OCI-M2 (cell line): ENCODE data around the gene ZNF226.
"Not testable (repeated sequence)": the region's sequence is repeated elsewhere in the genome, so short reads cannot be mapped to it uniquely, and the experiment has no call there.

ENCODE experiments used
- DNase-seq: peaks from one replicate; lab custom pipeline; 2025; ENCODE audit not compliant: unreplicated experiment; lab: John Stamatoyannopoulos, UW

The ZNF226 gene

GRCh38 chr19:44164673-44165512, at the start of gene ZNF226:
Gene ZNF226 (plus strand): TSS chr19:44165100. CDS start chr19:44170081, 4,981 bp downstream.
- DNase-seq = peak; percentile 93

DNA sequence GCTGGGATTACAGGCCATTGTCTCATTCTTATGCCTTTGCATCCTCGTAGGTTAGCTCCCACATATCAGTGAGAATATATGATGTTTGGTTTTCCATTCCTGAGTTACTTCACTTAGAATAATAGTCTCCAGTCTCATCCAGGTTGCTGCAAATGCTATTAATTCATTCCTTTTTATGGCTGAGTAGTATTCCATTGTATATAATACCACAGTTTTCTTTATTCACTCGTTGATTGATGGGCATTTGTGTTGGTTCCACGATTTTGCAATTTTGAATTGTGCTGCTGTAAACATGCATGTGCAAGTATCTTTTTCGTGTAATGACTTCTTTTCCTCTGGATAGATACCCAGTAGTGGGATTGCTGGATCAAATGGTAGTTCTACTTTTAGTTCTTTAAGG, 43.7 kb upstream of the ZNF226 start:
- not testable (repeated sequence) for DNase-seq

DNA sequence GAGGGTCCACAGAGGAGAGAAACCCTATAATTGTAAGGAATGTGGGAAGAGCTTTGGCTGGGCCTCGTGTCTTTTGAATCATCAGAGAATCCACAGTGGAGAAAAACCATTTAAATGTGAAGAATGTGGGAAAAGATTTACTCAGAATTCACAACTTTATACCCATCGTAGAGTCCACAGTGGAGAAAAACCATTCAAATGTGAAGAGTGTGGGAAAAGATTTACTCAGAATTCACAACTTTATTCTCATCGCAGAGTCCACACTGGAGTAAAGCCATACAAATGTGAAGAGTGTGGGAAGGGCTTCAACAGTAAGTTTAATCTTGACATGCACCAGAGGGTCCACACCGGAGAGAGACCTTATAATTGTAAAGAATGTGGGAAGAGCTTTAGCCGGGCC, 32.9 kb upstream of the ZNF226 start:
- DNase-seq = no peak

DNA sequence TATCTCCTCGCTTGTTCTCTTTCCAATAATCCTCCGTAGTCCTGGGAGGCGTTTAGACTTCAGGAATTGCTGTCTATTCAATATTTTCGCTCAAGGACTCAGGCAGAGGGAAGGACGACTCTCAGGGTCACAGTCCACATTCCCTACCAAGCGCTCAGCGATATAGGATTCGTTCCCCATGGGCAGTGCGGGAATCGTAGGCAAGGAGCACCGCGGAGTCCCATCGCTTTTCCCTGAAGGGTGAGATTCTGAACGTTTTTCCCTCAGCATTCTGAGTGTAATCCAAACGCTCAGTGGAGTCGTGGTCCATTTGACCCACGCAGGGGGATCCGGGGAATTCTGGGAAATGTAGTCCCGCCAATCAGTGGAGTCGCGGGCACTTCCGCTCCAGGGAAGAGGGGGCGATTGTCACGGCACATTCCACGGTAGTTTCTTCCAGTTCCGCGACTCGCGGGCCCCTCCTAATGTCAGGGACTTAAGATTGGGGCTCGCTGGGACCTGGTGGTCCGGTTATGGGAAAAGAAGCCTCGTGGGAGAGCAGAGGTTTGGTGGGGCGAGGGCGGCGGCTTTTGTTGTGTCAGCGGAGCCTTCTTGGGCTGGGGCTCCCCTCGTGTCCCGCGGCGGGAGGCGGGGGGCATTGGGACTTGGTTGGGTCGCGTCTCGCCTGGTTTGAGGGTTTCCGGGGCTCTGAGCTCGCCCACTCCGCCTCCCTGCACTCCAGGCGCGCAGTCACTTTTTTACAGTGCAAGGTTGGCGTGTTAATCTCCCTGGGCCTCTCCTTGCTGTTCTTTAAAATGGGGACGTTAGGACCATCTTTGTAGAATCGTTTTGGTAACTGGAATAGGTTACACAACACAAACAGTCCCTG, 23.5 kb upstream of the ZNF226 start, which contains the start of gene ZNF234:
ZNF234 (plus strand) TSS at position 364 of the 868 bp plus-strand sequence. CDS start 3,079 bp downstream, outside the sequence.
- DNase-seq = peak; percentile 54

DNA sequence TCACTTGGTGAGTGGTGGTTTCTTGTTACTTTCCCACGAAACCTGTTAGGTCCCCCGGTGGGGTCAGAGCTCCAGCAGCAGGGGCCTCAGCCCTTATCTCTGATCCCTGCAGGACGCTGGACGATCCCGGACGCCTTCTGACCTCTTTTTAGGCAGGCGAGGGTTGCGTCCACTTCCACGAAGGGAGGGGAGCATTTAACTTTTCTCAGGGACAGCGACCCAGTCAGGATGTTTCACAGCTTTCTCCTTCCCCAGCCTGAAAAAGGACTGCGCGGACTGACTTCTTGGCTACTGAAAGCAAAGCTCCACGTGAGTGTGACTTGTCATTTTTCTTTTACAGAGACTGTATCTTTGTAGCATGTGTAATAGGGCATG, 22.9 kb upstream of the ZNF226 start:
- no peak for DNase-seq

DNA sequence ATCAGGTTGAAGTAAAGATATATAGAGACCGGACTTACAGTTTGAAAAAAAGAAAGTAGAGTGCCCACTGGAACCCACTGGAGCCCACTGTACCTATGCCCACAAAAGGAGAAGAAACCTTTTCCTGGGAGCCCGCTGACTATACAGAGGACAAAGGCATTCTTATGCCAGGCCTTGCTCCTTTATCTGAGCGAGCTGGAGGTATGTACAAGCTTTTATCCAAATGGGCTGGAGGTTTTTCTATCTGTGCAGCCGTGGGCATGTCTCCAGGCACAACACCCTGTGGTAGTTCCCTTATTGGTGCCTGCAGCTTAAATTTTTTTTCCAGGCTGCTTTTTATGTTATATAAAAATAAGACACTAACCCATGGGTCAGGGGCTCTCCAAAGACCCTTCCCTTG, 15.1 kb upstream of the ZNF226 start:
- no peak for DNase-seq

DNA sequence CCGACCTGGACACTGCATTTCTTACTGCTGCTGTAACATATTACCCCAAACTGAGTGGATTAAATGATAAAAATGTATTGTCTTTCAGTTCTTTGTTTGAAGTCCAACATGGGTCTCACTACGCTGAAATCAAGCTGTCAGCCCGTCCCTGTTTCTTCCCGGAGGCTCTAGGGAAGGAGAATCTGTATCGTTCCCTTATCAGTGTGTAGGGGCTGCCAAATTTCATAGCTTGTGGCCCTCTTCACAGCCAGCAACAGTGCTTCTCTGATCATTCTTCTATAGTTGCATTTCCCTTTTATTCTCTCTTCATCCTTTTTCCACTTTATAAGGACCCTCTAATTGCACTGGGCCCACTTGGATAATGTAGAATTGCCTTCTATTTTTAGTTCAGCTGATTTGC, 13.4 kb upstream of the ZNF226 start:
- no peak for DNase-seq

GRCh38 chr19:44156475-44156874, 8.4 kb upstream of the ZNF226 start:
- DNase-seq = no peak

DNA sequence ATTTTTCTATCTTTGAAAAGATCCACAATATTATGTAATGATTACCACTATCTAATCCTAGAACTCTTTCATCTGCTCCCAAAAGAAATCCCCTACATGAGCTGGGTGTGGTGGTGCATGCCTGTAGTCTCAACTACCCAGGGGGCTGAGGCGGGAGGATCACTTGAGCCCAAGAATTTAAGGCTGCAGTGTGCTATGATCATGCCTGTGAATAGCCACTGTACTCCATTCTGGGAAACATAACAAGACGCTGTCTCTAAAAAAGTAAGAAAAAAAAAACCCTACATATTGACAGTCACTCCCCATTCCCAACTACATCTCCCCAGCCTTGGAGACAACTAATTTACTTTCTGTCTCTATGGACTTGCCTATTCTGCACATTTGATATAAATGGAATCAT, 1.1 kb upstream of the ZNF226 start:
- DNase-seq = no peak

DNA sequence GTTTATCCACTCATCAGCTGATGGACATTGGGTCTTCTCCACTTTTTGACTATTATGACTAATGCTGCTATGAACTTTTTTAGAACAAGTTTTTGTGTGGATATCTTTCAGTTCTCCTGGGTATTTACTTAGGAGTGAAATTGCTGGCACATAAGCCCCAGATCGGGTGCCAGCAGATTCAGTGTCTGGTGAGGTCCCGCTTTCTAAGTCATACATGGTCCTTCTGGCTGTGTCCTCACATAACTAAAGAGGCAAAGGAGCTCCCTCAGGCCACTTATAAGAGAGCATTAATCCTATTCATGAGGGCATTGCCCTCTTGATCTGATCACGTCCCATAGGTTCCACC, 600 bp upstream of the ZNF226 start:
- no peak for DNase-seq

DNA sequence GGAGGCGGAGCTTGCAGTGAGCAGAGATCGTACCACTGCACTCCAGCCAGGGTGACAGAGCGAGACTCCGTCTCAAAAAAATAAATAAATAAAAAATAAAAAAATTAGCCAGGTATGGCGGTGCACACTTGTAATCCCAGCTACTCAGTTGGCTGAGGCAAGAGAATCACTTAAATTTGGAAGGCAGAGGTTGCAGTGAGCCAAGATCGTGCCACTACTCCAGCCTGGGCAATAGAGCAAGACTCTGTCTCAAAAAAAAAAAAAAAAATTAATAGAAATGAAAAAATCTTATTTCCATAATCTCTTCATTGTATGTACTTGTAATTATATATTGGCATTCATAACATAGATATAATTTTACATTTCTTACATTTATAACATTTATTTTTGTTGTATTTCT, 5.8 kb downstream of the ZNF226 start:
- DNase-seq = not testable (repeated sequence)

DNA sequence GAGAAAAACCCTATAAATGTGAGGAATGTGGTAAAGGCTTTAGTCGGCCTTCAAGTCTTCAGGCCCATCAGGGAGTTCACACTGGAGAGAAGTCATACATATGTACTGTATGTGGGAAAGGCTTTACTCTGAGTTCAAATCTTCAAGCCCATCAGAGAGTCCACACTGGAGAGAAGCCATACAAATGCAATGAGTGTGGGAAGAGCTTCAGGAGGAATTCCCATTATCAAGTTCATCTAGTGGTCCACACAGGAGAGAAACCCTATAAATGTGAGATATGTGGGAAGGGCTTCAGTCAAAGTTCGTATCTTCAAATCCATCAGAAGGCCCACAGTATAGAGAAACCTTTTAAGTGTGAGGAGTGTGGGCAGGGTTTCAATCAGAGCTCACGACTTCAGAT, 11.7 kb downstream of the ZNF226 start:
- no peak for DNase-seq

DNA sequence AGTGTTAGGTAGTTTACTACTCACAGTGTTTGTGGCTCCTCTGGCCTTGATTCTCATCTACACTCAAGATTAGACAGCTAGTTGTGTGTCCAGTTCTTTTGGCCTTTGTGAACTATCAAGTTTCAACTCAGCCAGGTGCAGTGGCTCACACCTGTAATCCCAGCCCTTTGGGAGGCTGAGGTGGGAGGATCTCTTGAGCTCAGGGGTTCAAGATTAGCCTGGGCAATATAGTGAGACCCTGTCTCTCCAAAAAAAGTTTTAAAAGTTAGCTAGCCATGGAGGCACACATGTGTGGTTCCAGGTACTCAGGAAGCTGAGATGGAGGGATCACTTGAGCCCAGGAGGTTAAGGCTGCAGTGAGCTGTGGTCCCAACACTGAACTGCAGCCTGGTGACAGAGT, 16.1 kb downstream of the ZNF226 start:
- no peak for DNase-seq

DNA sequence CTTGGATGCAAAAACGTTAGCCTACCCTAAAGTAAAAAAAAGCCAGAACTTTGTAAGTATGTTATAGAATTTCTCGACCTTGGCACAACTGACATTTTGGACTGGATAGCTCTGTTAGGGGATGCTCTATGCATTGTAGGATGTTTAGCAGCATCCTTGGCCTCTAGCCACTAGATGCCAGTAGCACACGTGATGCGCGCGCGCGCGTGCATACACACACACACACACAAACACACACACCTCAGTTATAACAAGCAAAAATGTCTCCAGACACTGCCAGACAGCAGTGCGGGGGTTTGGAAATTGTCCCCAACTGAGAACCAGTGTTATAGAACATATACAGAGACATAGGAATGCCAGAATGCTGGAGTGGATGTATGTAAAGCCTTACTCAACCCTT, 17.2 kb downstream of the ZNF226 start:
- DNase-seq = no peak

DNA sequence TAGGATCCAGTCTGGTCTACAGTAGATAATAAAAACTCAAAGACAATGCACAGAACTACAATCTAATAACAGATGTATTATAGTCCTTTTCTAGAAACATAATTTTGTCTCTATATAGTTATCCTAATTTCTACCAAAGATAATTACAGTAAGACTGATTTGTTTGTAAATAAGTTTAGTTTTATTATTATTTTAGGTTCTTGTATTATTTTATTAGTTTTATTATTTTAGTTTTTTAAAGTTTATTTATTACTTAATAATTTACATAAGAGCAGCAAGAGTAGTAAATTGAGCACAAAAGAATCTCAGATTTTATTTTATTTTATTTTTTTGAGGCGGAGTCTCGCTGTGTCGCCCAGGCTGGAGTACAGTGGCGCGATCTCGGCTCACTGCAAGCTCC, 25.1 kb downstream of the ZNF226 start:
- DNase-seq = no peak

GRCh38 chr19:44192127-44192526, 27.2 kb downstream of the ZNF226 start:
- DNase-seq = no peak

DNA sequence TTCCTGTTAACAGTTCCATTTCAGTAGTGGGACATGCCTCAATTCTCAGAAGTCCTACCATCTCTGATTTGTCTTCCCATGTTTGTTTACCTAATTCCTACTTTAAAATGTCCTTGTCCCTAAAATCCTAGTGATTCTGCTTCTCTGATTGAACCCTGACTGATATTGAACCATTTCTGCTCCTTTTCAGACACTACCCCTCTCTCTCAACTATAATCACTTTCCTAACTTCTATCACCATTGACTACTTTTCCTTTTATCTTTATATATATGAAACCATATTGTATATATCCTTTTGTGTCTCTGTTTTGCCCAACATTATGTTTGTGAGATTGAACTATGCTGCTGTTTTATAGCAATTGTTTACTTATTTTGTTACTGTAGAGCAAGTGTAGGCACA, 31.9 kb downstream of the ZNF226 start:
- DNase-seq = no peak

DNA sequence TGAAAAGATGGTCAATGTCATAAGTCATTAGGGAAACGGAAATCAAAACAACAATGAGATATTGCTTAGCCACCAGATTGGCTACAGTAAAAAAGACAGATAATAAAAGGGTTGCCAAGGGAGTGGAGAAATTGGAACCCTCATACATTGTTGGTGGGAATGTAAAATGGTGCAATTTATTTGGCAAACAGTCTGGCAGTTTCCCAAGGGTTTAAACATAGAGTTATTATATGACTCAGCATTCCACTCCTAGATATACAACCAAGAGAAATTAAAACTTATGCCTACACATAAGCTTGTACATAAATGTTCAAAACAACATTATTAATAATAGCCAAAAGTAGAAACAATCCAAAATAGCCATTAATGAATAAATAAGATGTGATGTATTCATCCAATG, 37.6 kb downstream of the ZNF226 start:
- DNase-seq = no peak

DNA sequence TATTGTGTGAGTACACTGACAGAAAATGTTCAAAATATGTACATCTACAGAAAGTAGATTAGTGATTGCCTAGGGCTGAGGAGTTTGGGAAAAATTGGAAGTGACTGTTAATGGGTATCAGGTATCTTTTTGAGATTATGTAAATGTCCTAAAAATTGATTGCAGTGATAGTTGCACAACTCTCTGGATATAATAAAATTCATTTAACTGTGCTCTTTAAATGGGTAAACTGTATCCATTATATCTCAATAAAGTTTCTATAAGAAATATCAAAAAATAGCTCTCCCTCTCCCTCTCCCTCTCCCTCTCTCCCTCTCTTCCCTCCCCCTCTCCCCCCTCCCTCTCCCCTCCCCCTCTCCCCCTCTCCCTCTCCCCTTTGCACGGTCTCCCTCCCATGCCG, 38.1 kb downstream of the ZNF226 start:
- no peak for DNase-seq

DNA sequence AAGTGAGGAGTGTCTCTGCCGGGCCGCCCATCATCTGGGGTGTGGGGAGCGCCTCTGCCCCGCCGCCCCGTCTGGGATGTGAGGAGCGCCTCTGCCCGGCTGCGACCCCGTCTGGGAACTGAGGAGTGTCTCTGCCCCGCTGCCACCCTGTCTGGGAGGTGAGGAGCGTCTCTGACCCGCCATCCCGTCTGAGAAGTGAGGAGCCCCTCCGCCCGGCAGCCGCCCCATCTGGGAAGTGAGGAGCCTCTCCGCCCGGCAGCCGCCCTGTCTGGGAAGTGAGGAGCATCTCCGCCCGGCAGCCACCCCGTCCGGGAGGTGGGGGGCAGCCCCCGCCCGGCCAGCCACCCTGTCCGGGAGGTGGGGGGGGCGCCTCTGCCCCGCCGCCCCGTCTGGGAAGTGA, 39.0 kb downstream of the ZNF226 start:
- not testable (repeated sequence) for DNase-seq

DNA sequence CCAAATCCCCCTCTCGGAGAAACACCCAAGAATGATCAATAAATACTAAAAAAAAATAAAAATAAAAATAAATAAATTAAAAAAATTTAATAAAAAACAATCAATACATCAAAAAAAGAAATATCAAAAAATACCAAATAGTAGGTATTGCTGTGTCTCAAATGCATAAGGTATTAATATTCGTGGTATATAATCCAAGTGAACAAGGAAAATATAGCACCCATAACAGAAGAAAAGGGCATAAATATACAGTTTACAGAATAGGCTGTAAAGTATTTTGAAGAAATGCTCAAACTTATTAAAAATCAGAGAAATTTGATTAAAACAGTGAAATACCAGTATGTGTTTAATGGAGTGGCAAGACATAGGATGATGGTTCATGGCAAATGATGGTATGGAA, 39.9 kb downstream of the ZNF226 start:
- no peak for DNase-seq

DNA sequence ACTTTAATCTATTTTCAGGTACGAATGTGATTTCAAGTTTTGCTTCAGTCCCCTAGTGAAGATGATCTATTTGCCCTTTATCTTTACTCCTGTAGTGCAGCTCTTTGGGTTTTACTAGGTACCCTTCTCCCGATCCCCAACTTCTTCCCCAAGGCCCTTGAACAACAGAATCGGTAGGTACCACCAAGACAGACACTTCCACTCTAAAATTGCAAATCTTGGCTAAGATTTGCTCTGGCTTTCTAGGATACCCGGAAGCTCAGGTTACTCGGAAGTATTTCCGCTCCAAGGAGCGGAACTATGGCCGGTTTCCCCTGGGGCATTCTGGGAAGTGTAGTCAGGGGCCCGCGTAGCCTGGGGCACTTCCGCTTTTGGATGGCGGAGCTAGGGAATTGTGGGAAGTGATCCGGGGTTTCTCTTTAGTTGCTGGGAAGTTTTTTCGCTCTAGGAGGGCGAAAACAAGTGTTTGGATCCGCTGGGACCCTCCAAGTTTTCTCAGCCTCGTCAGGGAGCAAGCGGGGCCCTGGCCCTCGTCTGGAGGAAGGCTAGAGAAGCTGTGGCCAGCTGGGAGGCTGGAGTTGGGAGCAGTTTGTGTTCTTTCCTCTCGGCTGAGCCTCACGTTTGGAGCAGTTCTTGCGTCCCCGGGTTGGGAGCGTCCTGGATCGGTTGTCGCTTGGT, 42.4 kb downstream of the ZNF226 start:
- DNase-seq = peak; percentile 77
